Mesothelial cell of epicardium (in vitro differentiated cells): ENCODE measurements around the gene QKI. TPM values are rescaled to one million over a fixed set of nuclear protein-coding genes. Genes with fewer than 3 reads are reported as not detected.

Experiments
- DNase-seq, 2 experiments: peaks; one replicate each; pipeline ENCODE4 v3.0.0; 2021; ENCODE audit warnings: low spot score in 2 of 2; ENCODE audit not compliant: unreplicated experiment in 2 of 2
- H3K27ac Mint-ChIP-seq: 2 replicates; pipeline ENCODE4 v1.8.0; 2021; ENCODE audit warnings: mixed read lengths
- H3K27me3 Mint-ChIP-seq: 2 replicates; pipeline ENCODE4 v1.8.0; 2021; ENCODE audit warnings: low read depth, mixed read lengths
- H3K36me3 Mint-ChIP-seq: 2 replicates; pipeline ENCODE4 v1.8.0; 2021; ENCODE audit warnings: mixed read lengths
- H3K4me1 Mint-ChIP-seq: 2 replicates; pipeline ENCODE4 v1.8.0; 2021; ENCODE audit warnings: mixed read lengths
- H3K4me3 Mint-ChIP-seq: 2 replicates; pipeline ENCODE4 v1.8.0; 2021; ENCODE audit warnings: mild to moderate bottlenecking, moderate library complexity, mixed read lengths
- H3K9me3 Mint-ChIP-seq: 2 replicates; pipeline ENCODE4 v1.8.0; 2021; ENCODE audit warnings: mixed read lengths
- CTCF ChIP-seq: fragments of 200-600 bp; sonication (generic); IDR thresholded peaks from one replicate; pipeline ENCODE4 v1.5.0; 2021; ENCODE audit warnings: antibody characterized with exemption; ENCODE audit not compliant: unreplicated experiment
- total RNA-seq: library from RNA; stranded (reverse); gene quantifications from 3 replicates; pipeline ENCODE4 v1.2.1, GENCODE V29; 2021

The QKI gene
- total RNA-seq, 1 donor from 2014 or later, result 133 TPM

DNA sequence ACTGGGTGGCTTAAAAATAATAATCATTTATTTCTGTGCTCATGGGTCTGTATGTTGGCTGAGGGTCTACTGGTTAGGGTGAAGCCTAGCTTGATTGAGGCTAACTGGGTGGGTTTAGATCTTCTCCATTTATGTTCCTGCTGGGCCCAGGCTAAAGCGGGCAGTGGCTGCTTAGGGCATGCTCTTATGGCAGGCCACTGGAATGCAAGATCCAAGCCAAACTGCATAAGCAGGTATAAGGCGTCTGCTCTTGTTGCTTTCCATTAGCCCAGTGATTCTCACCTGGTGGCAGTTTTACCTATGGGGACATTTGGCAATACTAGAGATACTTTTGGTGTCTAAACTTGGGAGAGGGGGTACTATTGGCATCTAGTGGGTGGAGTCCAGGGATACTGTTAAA, 44.5 kb downstream of the QKI start:
- Mint-ChIP-seq H3K27ac (no peak overlapping the region), H3K9me3 (peaks cover 10% of the 10 kb centered on the region)

GRCh38 chr6:163459536-163459935, 45.0 kb downstream of the QKI start:
- no peak for TF ChIP-seq CTCF
- DNase-seq, result no peak
- Mint-ChIP-seq H3K9me3 (peaks cover 6% of the 10 kb centered on the region), H3K36me3 (peaks cover 26% of the 10 kb centered on the region), H3K4me1 (peaks cover 2% of the 10 kb centered on the region), H3K4me3 (no peak overlapping the region), H3K27me3 (no peaks in the 10 kb centered on the region), H3K27ac (no peak overlapping the region)

More for the DNA sequence above, 44.5 kb downstream of the QKI start:
- H3K4me1 Mint-ChIP-seq, result peaks cover 2% of the 10 kb centered on the region
- no peak for TF ChIP-seq CTCF
- no peak overlapping the region for H3K4me3 Mint-ChIP-seq
- no peak for DNase-seq
- peaks cover 23% of the 10 kb centered on the region for H3K36me3 Mint-ChIP-seq
- H3K27me3 Mint-ChIP-seq, result no peaks in the 10 kb centered on the region

DNA sequence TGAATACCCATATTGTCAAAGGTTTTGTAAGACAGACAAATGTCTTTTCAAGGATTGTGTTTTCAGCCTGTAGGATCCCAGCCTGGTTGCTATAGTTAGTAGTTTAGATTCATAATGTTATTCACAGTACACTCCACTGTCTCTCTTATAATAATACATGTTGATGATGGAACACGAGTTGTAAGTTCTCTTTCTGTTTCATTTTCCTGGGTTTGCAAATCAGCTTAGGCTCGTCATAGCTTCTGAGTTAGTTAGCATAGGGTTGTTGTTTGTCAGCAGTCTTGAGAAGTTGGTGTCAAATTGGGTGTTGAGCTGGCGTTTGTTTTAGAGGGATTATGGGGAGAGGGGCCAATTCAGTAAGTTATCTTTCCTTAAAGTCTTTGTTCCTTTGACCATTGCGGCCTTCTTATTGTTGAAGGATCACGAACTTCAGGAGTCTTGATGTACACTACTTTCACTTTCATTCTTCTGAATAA, 45.8 kb downstream of the QKI start:
- Mint-ChIP-seq H3K27ac (peak overlapping the region; percentile 30), H3K27me3 (no peaks in the 10 kb centered on the region), H3K4me1 (peaks cover 2% of the 10 kb centered on the region), H3K36me3 (peaks cover 29% of the 10 kb centered on the region), H3K9me3 (peaks cover 4% of the 10 kb centered on the region), H3K4me3 (peak overlapping the region; percentile 11)
- no peak for DNase-seq
- no peak for TF ChIP-seq CTCF

DNA sequence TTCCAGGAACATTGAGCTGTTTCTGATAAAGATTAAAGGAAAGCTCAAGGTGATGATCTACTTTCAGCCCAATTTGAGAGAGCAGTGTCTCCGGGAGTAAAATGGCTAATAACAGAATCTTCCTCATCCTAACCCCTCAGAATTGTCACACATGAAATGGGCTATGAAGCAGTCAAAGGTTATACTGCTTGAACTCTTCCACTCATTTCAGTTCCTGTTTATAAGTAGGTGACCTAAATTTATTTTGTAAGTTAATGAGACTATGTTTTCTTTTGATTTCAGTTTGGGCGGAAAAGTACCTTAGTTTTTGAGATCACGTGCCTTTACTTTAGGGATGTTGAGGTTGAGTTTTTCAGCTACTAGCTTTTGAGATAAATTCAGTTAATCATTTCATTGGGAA, 47.2 kb downstream of the QKI start:
- Mint-ChIP-seq H3K4me3 (no peak overlapping the region), H3K4me1 (peaks cover 2% of the 10 kb centered on the region), H3K36me3 (peaks cover 28% of the 10 kb centered on the region), H3K27ac (no peak overlapping the region), H3K27me3 (no peaks in the 10 kb centered on the region), H3K9me3 (peaks cover 7% of the 10 kb centered on the region)
- no peak for DNase-seq
- no peak for TF ChIP-seq CTCF

GRCh38 chr6:163463180-163463579, 48.7 kb downstream of the QKI start:
- Mint-ChIP-seq H3K4me1 (peaks cover 2% of the 10 kb centered on the region), H3K27me3 (no peaks in the 10 kb centered on the region), H3K36me3 (peaks cover 29% of the 10 kb centered on the region)

More at GRCh38 chr6:163463180-163463579, 48.7 kb downstream of the QKI start:
- no peak for DNase-seq
- TF ChIP-seq CTCF, result no peak
- Mint-ChIP-seq H3K9me3 (peaks cover 7% of the 10 kb centered on the region), H3K27ac (no peak overlapping the region), H3K4me3 (no peak overlapping the region)
